Fibroblast of mammary gland (primary cell): ENCODE data around the gene SCAMP2.

Experiments
- DNase-seq: peaks from one replicate; pipeline ENCODE4 v3.0.0-alpha.2; 2010; ENCODE audit warnings: low read depth
- H3K4me3 ChIP-seq: 2 replicates; pipeline ENCODE4 v1.5.1; 2011; ENCODE audit warnings: low read depth, mild to moderate bottlenecking, low read length, moderate library complexity; ENCODE audit not compliant: control insufficient read depth
- TF ChIP-seq, protein P1 (sequence below): conservative IDR thresholded peaks from 2 replicates; pipeline ENCODE4 v1.5.1; 2011; ENCODE audit warnings: low read depth, low read length, inconsistent platforms; ENCODE audit not compliant: control insufficient read depth, insufficient read depth

SCAMP2 gene

DNA sequence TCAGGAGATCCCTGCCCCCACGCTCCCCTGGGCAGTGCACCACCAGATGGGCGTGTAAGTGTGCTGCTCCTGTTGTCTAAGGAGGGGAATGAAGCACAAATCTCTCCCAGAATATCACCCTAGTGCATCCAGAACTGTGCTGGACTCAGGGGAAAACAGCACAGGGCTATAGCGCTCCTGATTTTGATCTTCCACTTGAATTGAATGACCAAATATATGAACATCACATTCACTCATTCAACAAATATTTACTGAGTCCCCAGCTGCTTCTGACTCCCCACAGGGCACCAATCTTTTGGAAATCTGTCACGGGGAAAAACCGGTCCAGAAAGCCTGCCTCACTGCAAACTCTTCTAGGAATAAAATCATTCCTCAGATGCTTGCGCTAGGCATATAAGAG is 44.3 kb downstream of the SCAMP2 start:
- no peak for DNase-seq
- H3K4me3 ChIP-seq = no peak overlapping the region
- TF ChIP-seq, protein P1, sequence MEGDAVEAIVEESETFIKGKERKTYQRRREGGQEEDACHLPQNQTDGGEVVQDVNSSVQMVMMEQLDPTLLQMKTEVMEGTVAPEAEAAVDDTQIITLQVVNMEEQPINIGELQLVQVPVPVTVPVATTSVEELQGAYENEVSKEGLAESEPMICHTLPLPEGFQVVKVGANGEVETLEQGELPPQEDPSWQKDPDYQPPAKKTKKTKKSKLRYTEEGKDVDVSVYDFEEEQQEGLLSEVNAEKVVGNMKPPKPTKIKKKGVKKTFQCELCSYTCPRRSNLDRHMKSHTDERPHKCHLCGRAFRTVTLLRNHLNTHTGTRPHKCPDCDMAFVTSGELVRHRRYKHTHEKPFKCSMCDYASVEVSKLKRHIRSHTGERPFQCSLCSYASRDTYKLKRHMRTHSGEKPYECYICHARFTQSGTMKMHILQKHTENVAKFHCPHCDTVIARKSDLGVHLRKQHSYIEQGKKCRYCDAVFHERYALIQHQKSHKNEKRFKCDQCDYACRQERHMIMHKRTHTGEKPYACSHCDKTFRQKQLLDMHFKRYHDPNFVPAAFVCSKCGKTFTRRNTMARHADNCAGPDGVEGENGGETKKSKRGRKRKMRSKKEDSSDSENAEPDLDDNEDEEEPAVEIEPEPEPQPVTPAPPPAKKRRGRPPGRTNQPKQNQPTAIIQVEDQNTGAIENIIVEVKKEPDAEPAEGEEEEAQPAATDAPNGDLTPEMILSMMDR = no peak

DNA sequence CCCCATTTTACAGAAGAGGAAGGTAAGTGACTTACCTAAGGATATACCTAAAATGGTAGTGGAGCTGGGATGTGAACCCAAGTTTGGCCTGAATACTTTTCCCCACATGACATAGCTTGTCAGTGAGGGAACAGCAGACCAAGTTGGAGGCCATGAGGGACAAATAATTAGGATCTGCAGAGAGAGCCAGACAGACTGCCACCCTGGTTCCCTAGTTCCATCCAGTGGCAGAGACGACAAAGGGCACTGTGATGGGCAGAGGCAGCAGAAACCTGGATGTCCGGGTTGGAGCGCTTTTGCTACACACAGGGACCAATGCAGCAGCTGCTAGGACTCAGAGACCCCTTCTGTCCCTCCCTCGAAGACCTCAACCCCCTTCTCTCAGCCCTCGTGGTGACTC is 45.6 kb downstream of the SCAMP2 start:
- TF ChIP-seq, protein P1 = no peak
- H3K4me3 ChIP-seq = no peak overlapping the region
- DNase-seq = no peak

DNA sequence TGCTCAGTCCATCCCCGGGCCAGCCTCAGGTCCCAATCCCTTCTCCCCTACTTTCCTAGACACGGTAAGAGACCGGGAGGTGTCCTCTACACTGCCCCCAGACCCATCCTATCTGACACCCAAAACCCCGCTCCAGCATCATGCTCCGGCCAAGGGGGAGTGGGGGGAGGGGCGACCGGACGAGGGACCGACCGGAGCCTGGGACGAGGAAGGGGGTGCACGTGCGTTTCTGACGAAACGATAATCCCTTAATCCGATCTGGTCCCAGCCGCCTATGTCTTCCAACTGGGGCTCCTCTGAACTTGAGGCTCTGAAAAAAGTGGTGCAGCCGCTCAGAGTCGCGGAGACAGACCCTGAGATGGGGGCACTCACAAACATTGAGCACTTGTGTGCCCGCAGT is 46.2 kb downstream of the SCAMP2 start:
- H3K4me3 ChIP-seq = no peak overlapping the region
- TF ChIP-seq, protein P1 = no peak
- no peak for DNase-seq

DNA sequence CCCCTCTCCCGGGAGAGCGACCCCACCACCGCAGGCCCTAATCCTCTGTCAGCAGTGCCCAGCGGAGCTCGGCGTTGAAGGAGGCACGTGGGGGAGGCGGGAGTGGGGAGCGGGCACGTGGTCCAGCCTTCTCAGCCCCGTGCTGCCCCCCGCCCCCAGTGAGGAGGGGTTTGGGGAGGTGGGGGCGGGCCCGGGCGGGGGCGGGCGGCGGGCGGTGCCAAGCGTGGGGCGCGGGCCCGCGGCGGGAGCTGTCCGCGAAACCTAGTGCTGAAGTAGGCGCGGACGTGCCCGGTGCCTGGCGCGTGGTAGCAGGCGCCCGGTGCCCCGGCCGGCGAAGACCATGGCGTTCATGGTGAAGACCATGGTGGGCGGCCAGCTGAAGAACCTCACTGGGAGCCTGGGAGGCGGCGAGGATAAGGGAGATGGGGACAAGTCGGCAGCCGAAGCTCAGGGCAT is 46.8 kb downstream of the SCAMP2 start, which contains the start of gene CPLX3:
Gene CPLX3, plus strand, starts transcription at position 264 of the 456 bp plus-strand sequence. Its CDS starts 77 bp downstream, at position 341.
- DNase-seq = no peak
- no peak within 1 kb of the TSS for H3K4me3 ChIP-seq
- TF ChIP-seq, protein P1 = no peak

DNA sequence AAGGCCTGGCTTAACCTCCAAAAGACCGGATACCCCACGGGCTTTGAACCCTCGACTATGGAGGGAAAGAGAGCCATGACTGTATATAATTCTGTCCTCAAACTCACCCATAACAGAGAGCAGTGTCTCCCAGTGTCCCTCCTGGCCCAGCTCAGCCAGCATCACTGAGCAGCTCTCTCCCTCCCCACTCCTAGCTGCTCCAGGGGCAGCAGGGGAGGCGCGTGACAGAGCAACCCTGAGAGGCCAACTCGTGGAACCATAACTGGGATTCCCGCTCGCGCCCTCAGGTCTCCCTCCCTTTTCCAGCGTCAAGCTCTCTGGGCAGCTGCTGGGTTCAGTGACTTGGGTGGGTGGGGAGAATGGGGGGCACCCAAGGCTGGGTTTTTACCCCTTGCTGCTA is 47.3 kb downstream of the SCAMP2 start:
- H3K4me3 ChIP-seq = no peak overlapping the region
- TF ChIP-seq, protein P1 = no peak

DNA sequence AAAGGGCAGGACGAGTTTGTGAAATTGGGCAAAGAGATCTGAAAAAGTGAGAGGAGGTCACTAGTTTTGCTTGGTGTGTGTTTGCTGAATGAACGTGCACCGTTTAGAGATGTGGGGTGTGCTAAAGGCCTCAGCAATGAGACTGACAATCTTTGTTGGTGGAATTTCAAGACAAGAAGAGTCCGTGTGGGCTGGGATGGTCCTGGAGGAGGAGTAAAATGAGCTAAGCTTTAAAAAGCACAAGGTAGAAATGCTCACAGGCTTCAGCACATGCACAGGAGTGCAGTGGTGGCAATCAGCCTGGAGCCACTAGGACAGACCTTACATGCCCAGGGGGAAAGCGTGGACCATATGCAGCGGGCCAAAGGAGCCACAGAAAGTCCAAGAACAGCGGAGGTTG is 48.2 kb downstream of the SCAMP2 start:
- DNase-seq = no peak
- TF ChIP-seq, protein P1 = no peak
- H3K4me3 ChIP-seq = no peak overlapping the region

More for the DNA sequence above, 47.3 kb downstream of the SCAMP2 start:
- no peak for DNase-seq

DNA sequence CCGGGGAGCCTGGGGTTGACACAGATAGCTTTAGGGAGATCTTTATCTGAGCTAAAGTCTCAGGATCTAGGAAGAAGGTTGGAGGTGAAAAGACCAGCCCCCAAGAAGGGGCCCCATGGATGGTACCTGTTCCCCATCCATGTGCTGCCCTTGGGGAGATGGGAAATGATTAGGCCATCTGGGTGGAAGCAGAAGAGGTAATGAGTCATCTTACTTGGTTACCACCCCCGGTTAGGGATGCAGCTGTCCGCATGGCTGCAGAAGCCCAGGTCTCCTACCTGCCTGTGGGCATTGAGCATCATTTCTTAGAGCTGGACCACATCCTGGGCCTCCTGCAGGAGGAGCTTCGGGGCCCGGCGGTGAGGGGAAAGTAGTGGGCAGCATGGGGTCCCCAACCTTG is 49.8 kb downstream of the SCAMP2 start:
- DNase-seq = no peak
- TF ChIP-seq, protein P1 = no peak
- H3K4me3 ChIP-seq = no peak overlapping the region
